Parathyroid adenoma (tissue), 2 donors: ENCODE results near the gene MRPL14.
"Not testable (repeated sequence)": the region's sequence is repeated elsewhere in the genome, so short reads cannot be mapped to it uniquely, and the experiment has no call there.

Experiments used
- H2AFZ ChIP-seq: fragments of 300-600 bp; sonication (generic); one replicate; pipeline ENCODE4 v1.7.0; 2017; ENCODE audit warnings: antibody characterized with exemption, mild to moderate bottlenecking
- H3K27ac ChIP-seq: fragments of 300-600 bp; sonication (generic); one replicate; pipeline ENCODE4 v1.7.0; 2017
- H3K27me3 ChIP-seq: fragments of 300-600 bp; sonication (generic); one replicate; pipeline ENCODE4 v1.7.0; 2017; ENCODE audit warnings: low read length; ENCODE audit not compliant: control insufficient read depth, insufficient read depth
- H3K36me3 ChIP-seq: fragments of 300-600 bp; sonication (generic); one replicate; pipeline ENCODE4 v1.7.0; 2017; ENCODE audit warnings: low read length; ENCODE audit not compliant: control insufficient read depth, insufficient read depth
- H3K4me1 ChIP-seq: fragments of 300-600 bp; sonication (generic); one replicate; pipeline ENCODE4 v1.7.0; 2017; ENCODE audit warnings: control low read depth
- H3K4me2 ChIP-seq: fragments of 300-600 bp; sonication (generic); one replicate; pipeline ENCODE4 v1.7.0; 2017; ENCODE audit warnings: low read length
- H3K4me3 ChIP-seq: fragments of 300-600 bp; sonication (generic); one replicate; pipeline ENCODE4 v1.7.0; 2017; ENCODE audit warnings: low read depth, low read length
- H3K79me2 ChIP-seq: fragments of 300-600 bp; sonication (generic); one replicate; pipeline ENCODE4 v1.7.0; 2017; ENCODE audit warnings: control low read depth
- H3K9ac ChIP-seq: fragments of 300-600 bp; sonication (generic); one replicate; pipeline ENCODE4 v1.7.0; 2017; ENCODE audit warnings: mild to moderate bottlenecking
- H3K9me3 ChIP-seq: fragments of 300-600 bp; sonication (generic); one replicate; pipeline ENCODE4 v1.7.0; 2017; ENCODE audit warnings: low read length; ENCODE audit not compliant: control insufficient read depth
- CTCF ChIP-seq: fragments of 300-600 bp; sonication (generic); IDR thresholded peaks from one replicate; pipeline ENCODE4 v1.7.0; 2017; ENCODE audit warnings: antibody characterized with exemption, mild to moderate bottlenecking
- donor health status: primary hyperparathyroidism.

MRPL14 gene

GRCh38 chr6:44096612-44097011 is 30.6 kb downstream of the MRPL14 start:
- Histone ChIP-seq H3K4me1 (no peaks in the 10 kb centered on the region), H3K27ac (no peak overlapping the region), H3K9ac (no peak overlapping the region), H3K4me2 (no peak overlapping the region), H3K27me3 (no peaks in the 10 kb centered on the region), H3K4me3 (no peak overlapping the region), H3K9me3 (no peaks in the 10 kb centered on the region), H2AFZ (no peak overlapping the region), H3K36me3 (no peaks in the 10 kb centered on the region), H3K79me2 (peaks cover 6% of the 10 kb centered on the region)
- TF ChIP-seq CTCF = peak; percentile 88

DNA sequence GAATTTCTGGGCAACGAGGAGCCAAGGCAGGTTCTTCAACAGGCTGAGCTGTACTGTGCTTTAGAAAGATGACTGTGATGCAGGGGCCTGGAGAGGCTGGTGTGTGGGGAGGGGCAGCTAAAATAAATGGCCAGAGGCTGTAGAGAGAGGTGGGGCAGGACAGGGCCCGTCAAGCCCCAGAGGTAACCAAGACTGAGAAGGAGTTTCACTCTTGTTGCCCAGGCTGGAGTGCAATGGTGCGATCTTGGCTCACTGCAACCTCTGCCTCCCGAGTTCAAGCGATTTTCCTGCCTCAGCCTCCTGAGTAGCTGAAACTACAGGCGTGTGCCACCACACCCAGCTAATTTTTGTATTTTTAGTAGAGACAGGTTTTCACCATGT is 32.0 kb downstream of the MRPL14 start:
- not testable (repeated sequence) for H3K36me3 ChIP-seq, H3K4me3 ChIP-seq, H3K27ac ChIP-seq, H3K79me2 ChIP-seq, H3K4me2 ChIP-seq, H3K9ac ChIP-seq, H3K27me3 ChIP-seq, H3K9me3 ChIP-seq, H3K4me1 ChIP-seq, H2AFZ ChIP-seq

GRCh38 chr6:44094403-44095242 is 32.6 kb downstream of the MRPL14 start:
- Histone ChIP-seq H3K27me3 (no peaks in the 10 kb centered on the region), H3K36me3 (no peaks in the 10 kb centered on the region), H3K79me2 (peaks cover 6% of the 10 kb centered on the region), H2AFZ (no peak overlapping the region), H3K4me3 (no peak overlapping the region), H3K27ac (no peak overlapping the region), H3K9me3 (no peaks in the 10 kb centered on the region), H3K4me1 (no peaks in the 10 kb centered on the region), H3K4me2 (no peak overlapping the region), H3K9ac (no peak overlapping the region)
- no peak for TF ChIP-seq CTCF

DNA sequence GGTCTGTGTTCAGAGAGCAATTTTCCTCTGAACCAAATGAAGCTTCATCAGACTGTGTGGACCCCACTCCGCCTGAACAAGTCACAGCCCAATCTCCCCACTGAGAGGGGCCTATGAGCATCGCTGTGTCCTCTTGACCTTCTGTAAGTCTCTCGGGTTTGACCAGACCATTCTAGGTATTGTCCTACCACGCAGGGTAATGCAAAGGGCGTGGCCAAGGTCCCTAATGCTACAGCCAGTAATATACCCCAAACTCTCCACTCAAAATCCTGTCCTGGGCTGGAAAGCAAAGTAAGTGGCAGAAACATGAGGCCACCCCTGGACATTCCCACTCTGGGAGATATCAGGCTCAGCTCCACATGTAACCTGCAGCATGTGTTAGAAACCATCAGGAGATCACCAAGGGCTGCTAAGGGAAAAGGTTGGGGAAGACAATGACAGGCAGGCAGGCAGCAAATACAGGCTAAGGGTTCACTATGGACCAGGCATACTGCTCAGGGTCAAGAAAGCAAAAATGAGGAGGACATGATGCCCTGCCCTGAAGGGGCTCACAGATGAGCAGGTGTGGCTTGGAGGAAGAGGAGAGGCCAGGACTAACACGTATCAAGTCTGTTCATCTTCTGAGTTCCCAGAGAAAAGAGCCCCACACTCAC is 33.4 kb downstream of the MRPL14 start:
- no peak overlapping the region for H3K27ac ChIP-seq
- H2AFZ ChIP-seq = no peak overlapping the region
- H3K79me2 ChIP-seq = peaks cover 6% of the 10 kb centered on the region
- no peak overlapping the region for H3K4me3 ChIP-seq
- H3K4me1 ChIP-seq = no peaks in the 10 kb centered on the region
- no peaks in the 10 kb centered on the region for H3K36me3 ChIP-seq
- H3K4me2 ChIP-seq = no peak overlapping the region
- H3K9ac ChIP-seq = no peak overlapping the region
- H3K9me3 ChIP-seq = no peaks in the 10 kb centered on the region
- no peaks in the 10 kb centered on the region for H3K27me3 ChIP-seq
- no peak for TF ChIP-seq CTCF

GRCh38 chr6:44093066-44093465 is 34.2 kb downstream of the MRPL14 start:
- H3K4me2 ChIP-seq = no peak overlapping the region
- H3K27me3 ChIP-seq = no peaks in the 10 kb centered on the region
- H3K9me3 ChIP-seq = no peaks in the 10 kb centered on the region
- H2AFZ ChIP-seq = no peak overlapping the region
- peaks cover 6% of the 10 kb centered on the region for H3K79me2 ChIP-seq
- H3K36me3 ChIP-seq = no peaks in the 10 kb centered on the region
- H3K4me1 ChIP-seq = no peaks in the 10 kb centered on the region
- H3K9ac ChIP-seq = no peak overlapping the region
- TF ChIP-seq CTCF = no peak
- H3K4me3 ChIP-seq = no peak overlapping the region
- no peak overlapping the region for H3K27ac ChIP-seq
